HG02885 (cell line): Measurements from ENCODE around the gene RNF6.

ENCODE experiments used
- ATAC-seq: cut with Tn5 transposase; IDR thresholded peaks from one replicate; pipeline ENCODE4 v1.9.1; 2021; ENCODE audit warnings: mild to moderate bottlenecking; ENCODE audit not compliant: unreplicated experiment, poor library complexity

RNF6 gene

GRCh38 chr13:26168237-26168814 lies 53.8 kb downstream of the RNF6 start:
- no peak for ATAC-seq

GRCh38 chr13:26163812-26164211 lies 58.3 kb downstream of the RNF6 start:
- ATAC-seq, result no peak
